Activated CD8-positive, alpha-beta memory T cell treated with anti-CD3 and anti-CD28 coated beads for 48 hours (primary cell): ENCODE data around the gene TATDN2.
"Not testable (repeated sequence)": the region's sequence is repeated elsewhere in the genome, so short reads cannot be mapped to it uniquely, and the experiment has no call there.

Experiments
- DNase-seq, 3 experiments: peaks; one replicate each; pipeline ENCODE4 v3.0.0-alpha.2; 2020; ENCODE audit warnings: low read depth in 2 of 3, low spot score in 2 of 3

TATDN2 gene

DNA sequence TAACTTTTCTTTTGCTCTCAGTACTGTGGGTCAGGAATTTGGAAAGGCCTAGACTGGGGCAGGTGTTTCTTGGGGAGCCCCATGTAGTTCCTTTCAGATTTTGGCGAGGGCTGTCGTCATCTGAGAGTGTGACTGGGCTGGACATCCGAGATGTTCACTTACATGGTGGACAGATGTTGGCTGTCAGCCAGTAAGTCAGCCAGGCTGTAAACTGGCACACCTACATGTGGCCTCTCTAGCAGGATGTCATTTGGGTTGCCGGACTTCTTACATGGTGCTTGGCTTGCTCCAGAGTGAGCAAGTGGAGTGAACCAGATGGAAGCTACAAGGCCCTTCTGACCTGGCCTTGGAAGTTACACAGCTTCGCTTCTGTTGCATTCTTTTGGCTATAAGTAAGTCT lies 20.7 kb downstream of the TATDN2 start:
- DNase-seq = no peak

DNA sequence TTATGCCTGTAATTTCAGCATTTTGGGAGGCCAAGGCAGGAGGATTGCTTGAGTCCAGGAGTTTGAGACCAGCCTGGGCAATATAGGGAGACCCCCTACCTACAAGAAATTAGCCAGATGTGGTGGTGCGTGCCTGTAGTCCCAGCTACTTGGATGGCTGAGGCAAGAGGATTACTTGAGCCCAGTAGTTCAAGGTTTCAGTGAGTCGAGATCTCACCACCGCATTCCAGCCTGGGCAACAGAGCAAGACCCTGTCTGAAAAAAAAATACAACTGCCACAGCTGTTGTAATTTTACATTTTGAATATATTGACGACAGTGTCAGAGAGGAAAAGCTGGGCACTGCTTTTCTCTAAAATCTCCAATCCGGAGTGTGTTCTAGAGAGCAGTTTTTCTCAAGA lies 21.2 kb downstream of the TATDN2 start:
- no peak for DNase-seq

DNA sequence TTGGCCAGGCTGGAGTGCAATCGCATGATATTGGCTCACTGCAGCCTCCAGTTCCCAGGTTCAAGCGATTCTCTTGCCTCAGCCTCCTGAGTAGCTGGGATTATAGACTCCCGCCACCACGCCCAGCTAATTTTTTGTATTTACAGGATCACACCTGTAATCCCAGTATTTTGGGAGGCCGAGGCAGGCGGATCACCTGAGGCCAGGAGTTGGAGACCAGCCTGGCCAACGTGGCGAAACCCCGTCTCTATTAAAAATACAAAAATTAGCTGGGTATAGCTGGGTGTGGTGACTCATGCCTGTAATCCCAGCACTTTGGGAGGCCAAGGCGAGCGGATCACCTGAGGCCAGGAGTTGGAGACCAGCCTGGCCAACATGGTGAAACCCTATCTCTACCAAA lies 24.2 kb downstream of the TATDN2 start:
- not testable (repeated sequence) for DNase-seq

DNA sequence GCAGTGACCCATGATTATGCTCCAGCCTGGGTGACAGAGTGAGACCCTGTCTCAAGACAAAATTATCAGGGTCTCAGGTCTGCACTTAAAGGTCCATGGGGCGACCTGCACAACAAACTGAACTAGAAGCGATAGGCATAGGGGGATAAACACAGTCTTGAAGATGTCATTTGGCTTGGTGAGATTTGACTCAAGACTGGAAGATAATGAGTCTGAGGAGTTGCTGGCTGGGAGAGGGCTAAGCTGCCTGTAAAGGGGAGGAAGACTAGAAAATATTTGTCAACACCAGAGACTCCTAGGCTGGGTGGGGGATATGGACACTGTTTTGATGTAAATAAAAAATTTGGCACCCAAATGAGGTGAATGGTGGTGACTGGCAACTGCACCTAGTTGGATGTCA lies 24.7 kb downstream of the TATDN2 start:
- no peak for DNase-seq

DNA sequence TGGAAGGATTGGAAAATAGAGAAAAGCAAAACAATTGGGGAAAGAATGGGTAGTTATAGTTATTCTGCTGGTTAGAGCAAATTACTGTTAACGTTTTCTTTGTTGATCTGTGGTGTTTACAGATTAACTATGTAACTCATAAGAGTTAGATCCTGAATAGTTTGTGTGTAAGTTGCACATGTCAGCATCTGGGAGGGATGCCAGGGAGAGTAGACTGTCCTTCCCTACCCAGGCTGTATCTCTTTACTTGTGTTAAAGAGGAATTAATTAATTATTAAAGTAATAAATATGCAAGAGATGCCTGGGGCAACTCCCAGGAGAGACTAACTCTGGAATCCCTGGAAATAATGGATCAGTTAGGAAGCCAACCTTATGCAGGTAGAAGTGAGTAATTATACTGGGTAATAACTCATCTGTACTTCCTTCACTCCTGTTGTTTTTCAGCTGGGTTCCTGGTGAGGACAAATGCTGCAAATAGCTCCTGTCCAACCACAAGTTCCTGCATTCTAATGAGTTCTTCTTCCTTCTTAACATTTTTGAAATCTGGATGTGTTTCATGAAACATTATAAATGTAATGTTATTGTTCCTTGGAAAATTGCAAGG lies 25.5 kb downstream of the TATDN2 start:
- DNase-seq = no peak

DNA sequence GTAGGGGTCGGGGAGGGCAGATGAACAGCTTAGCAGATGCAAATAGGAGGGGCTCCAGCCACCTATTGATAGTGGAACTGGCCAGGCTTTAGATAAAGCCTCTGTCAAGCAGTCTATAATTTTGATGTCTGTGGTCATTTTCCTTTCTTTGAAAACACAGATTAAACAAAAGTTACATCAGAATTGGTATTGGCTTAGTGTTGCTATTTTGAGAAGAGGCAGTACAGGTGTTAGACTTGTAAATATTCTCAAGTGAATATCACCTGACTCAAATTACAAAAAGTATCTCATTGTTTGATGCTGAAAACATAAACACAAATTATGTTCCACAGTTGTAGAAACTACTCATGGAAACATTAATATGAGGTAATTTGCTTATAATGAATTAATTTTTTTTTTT lies 26.3 kb downstream of the TATDN2 start:
- DNase-seq = no peak

DNA sequence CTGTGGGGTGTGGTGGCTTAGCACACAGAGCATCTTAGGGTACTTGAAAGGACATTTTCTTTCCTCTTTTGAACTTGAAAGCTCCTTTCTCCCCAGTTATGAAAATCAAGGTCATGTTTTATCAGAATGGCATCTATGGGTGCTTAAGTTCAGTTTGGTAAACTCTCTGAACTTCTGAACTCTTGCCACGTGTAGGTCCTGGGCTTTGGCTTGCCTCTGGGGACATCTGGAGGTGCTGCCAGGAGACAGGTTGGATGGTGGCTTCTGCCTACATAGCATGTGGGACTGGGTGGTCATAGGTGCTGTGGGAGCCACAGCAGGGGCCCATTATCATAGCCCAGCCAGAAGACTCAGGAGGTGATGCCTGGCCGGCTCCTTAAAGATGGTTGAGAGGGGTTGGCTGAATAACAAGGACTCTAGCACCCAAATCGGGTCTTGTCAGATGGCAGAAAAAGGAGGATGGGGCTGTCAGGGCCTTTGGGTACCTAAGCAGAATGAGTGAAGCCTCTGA lies 28.9 kb downstream of the TATDN2 start:
- no peak for DNase-seq

DNA sequence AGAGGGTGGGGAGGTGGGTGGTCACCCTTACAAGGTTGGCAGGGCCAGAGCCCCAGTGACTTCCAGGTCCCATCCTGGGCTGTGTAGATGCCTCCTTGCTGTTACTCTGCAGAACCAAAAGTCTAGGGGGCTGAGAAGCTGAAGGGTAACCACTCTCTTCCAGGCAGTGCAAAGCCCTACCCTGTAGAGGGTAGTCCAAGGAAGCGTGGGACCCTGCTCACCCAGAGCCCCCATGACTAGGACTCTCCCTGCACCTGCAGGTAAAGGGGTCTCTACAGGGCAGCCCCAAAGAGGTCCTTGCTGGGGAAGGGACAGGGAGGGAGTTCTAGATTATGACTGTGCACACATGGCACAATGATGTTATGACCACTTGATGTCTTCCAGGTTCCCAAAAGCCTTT lies 30.2 kb downstream of the TATDN2 start:
- DNase-seq = no peak

DNA sequence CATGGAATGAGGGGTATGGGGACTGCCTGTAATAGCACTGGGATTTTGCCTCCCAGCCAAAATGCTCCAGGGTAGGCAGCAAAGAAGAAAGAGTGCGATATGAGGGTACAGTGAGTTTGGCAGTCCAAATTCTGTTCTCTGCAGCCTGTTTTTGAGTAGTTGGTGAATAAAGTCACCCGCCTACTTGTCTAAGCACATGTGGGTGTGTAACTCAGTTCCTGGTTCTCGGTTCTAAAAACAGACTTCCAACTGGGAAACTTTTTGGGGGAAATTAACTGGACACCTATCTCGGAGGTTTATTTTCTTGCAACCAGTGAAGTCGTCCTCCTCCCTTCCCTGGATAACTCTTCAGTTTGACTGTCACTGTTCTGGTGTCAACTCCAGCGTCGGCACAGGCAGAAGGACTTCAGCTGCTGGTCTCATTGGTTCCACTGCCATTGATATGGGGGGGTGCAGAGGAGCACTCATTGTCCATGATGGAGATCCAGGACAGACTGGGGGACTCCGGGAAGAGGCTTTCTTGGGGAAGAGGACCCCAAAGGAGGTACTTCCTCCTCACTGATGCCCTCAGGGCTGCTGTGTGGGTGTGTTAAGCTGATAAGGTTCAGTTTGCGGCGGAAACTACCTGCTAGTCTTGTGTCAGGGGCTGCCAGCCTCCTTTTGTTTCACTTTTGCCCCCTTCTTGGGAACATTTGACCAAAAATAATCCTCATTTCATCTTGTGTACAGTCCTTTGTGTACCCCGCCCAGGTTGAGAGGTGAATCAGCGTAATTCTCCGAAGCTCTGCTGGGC lies 31.3 kb downstream of the TATDN2 start:
- no peak for DNase-seq

DNA sequence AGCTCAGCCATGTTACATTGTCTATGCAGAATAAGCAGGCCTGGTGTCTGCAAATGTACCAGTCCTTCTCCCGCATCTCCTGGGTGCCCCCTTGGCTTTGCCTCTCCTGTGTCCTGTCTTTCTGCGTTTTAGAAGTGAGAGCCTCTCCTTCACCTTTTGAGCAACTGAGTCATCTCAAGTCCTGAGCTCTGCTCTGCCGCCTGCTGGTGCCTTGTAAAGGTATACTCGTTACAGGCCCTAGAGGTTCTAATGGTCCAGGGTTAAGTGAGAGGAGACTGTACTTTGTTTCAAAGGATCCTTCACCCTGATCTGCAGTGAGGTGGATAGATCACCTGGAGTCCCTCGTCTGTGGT lies 31.9 kb downstream of the TATDN2 start:
- no peak for DNase-seq

DNA sequence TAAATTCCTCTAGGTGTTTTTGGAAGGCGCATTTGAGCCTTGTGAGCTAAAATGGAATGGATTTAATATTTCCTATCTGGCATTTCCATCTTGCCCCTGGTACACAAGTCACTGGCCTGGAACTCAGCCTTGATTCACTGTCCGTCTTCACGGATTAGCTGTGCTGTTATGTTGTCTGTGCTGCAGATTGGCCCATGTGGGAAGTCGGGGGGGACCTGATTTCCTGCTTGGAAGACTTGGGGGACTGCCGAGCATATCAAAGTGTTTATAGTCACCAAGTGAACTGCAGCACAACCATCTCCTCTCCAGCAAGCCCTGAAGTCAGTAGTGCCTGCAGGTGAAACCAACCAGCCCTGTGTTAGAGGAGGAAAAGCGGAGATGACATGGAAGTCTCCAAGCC lies 32.3 kb downstream of the TATDN2 start:
- no peak for DNase-seq

DNA sequence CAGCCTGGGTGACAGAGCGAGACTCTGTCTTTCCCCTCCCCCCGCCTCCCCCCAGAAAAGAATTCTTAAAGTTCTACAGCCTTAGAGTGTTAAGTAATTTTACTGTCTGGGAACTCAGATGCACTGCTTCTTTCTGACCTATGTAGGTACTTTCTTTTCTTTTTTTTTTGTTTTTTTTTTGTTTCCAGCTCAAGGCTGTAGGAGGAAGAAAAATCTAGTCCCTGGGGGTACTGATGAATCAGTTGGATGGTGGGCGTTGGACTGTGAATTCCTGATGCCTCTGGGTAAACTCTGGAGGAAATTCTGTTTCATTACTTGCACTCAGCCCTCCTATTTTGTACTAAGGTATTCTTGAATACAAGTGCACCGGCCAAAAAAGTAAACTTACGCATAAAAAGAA lies 33.7 kb downstream of the TATDN2 start:
- no peak for DNase-seq

DNA sequence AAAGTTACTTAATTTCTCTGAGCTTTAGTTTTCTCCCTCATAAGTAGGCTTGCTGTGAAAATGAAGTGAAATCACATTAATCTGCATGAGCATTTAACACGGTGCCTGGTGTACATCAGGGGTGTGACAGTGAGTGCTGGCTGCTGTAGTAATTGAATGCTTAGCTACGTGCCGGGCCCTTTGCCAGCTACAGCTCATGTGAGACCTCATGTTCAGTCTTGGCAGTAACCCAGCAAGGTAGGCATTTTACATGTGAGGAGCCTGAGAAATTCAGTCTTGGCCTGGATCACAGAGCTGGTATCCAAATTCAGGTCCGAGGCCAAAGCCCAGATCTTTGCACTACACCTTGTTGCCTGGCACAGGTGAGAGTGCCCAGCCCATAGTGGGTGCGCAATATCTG lies 35.4 kb downstream of the TATDN2 start:
- DNase-seq = no peak

DNA sequence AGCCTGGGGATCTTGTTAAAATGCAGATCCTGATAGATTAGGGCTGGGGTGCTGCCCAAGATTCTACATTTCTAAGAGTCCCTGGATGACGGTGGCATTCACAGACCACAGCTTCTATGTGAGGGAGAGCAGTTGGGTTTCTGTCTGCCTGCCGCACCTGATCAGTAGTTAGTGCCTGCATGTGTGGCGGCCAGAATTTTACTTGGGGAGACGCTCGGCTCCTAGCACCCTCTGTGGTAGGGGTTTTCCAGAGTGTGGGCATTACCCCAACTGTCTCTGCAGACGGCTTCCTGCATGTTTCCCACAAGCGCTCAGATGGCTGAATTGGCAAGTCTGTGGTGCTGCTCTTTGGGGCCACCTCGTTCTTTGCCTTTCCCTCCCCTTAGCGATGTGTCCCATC lies 36.2 kb downstream of the TATDN2 start:
- DNase-seq = no peak

DNA sequence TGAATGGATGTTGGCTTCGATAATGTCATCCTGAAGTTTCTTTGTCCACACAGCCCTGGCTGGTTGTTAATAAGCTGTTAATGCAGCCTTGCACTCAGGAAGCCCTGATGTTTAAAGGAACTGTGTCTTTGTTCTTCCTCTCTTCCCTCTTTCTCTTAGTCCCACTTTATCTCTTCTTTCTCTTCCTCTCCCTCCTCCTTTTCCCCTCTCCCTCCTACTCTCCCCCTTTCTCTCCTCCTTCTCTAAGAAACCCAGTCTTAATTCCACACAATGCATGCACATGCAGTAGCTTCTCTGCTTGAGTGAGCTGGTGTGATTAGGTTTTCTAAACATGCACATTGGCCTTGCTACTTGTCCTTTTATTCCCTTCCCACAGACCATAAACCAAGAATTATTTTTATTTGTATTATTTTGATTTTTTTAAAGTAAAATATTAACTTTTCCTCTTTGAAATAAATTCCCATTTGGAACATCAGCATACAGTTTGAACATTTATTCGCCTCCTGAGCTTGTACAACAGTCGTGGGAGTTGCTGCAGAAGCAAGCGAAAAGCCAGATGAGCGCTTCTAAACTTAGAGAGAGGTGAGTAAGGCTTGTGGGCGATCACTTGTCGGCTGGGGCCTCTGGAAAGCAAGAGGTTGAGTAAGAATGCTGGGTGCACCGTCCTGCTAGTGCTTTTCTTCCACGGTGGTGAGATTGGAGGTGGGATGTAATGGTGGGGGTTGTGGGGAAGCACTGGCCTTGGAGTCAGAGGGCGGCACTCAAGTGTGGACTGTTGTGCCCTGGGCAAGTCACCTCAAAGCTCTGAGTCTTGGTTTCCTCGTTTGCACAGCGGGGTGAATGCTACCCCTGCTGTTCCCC lies 37.2 kb downstream of the TATDN2 start:
- no peak for DNase-seq

DNA sequence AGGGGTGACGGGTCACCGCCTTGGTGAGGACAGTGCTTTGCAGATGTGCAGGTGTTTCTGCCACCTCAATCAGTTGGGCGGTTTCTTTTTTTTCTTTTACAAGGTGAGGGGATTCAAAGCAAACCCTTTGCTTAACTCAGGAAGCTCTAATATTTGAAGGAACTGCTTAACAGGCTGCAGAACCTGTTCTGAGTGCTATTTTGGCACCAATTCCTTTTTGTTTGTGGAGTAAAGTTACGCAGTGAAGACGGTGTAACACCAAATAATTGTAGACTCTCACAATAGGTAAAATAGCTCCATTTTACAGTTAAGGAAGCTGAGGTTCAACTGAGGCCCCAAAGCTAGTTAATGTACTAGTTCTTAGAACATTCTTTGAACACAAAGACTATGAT lies 37.9 kb downstream of the TATDN2 start:
- no peak for DNase-seq

DNA sequence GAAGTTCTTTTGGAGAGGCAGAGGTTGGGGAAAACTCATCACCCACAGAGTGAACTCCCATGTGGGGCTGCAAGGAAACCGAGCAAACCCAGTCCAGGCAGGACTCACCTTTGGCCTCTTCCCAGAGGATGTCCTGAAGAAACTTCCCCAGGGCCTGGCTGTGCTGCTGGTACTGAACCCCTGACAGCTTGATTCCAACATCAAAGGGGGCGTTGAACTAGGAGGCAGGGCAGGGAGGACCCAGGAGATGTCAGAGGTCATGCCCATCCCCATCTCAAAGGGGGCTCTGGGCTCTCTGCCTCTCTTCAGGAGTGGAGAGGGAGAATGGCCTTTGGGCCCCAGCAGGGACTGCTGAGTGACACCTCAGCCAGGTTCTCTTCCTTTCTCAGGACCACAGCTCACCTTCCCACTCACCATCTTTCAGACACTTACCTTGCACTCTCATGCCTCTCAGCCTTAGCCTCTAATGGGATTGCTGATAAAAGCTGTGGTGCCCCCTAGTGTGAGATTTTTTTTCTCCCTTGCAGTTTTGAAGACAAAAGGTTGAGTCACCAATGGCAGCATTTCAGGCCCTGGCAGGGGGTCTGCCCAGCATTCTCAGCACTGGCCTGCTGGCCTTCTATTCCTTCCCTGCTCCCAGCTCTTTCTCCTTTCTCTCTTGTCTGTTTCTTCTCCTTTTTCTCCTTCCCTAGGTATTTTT lies 38.5 kb downstream of the TATDN2 start:
- DNase-seq = no peak

DNA sequence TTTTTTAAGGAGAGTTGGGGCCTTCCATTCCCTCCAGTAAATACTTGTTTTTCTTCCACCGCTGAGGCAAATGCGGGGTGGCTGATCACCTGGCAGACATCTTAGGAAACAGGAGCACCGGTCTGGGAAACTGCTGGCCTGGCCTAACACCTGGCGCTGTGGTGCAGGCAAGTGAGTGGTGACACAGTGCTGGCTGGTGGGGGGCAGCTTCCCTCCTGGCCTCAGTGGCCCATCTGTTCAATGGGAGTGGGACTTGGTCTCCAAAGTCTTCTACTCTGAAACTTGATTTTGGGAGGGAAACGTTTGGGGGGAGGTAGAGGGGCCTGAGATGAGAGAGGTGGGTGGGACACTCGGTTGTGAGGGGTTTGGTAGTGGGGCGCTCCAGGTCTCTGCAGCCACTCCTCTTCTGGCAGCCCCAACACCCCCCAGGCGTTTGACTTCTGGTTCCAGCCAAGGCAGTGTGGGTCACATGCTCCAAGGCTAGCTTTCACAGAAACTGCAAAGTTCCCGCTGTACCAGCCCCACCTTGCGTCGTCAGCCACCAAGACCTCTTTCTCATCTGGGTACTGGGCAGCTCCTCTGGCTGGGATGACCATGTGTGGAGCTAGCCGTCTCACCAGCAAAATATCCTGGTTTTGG lies 39.8 kb downstream of the TATDN2 start:
- no peak for DNase-seq

DNA sequence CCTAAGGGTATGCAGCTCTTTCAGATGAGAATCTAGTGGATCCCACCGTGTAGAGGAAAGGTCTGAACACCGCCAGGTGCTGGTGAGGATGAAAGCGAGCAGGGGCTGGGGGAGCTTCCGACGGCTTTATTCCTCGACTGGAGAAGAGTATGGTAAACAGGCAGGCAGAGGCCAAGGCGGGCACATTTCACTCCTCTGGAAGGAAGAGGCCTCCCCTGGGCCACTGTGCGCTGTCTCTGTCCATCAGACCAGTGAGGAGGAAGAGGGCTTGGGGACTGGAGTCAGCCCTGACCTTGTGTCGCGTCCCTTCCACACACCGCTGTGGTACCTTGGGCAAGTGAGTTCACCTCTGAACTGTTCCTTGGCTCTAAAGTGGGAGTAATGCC lies 40.3 kb downstream of the TATDN2 start:
- no peak for DNase-seq

DNA sequence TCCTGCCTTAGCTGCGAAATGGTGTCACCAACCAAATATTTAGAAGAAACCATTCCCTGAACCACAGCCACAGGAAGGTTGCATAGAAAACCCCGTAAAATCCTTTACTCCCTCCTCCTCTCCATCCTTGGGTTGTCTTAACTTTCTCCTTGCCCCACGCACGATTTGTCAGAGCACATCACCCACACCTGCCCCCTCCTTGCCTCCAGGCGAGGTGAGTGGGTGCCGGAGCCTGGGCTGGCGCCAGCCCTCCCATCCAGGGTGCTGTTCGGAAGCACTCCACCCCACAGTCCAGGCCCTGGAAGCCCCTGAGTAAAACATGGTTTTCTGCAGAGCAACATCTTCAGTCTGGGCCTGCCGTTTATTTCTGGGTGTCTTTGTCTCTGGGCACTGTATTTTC lies 40.8 kb downstream of the TATDN2 start:
- no peak for DNase-seq

DNA sequence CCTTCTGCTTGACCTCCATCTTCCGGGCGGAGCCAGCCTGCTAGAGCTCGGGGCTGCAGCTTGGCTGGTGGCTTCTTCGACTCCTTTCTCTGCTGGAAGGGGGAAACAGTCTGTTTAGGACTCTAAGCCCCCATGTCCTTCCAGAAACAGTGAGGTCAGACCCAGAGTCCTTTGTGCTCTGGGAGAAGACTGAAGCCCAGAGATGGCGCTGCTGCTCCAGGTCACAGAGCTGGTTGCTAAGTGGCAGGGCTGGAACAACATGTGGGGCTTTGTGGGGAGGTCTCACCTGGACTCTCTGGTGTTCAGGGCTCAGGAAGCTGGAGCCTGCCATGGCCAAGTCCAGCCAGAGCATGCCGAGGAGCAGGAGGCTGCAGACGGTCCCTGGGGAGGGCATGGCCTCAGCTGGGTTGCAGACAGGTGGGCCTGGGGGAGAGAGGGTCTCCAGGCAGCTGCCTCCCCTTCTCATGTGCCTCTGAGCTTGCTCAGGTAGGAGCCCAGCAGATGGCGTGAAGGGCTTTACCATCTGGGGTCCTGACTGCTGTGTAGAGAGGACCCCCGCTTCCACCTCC lies 41.6 kb downstream of the TATDN2 start:
- no peak for DNase-seq
